ENCODE data around the gene PDE6B. TPM values are rescaled to one million over a fixed set of nuclear protein-coding genes. Genes with fewer than 3 reads are reported as not detected.

Gene PDE6B
- not detected in 2 replicates for total RNA-seq (2014; rRNA removed; shearing (Covaris generic))

DNA sequence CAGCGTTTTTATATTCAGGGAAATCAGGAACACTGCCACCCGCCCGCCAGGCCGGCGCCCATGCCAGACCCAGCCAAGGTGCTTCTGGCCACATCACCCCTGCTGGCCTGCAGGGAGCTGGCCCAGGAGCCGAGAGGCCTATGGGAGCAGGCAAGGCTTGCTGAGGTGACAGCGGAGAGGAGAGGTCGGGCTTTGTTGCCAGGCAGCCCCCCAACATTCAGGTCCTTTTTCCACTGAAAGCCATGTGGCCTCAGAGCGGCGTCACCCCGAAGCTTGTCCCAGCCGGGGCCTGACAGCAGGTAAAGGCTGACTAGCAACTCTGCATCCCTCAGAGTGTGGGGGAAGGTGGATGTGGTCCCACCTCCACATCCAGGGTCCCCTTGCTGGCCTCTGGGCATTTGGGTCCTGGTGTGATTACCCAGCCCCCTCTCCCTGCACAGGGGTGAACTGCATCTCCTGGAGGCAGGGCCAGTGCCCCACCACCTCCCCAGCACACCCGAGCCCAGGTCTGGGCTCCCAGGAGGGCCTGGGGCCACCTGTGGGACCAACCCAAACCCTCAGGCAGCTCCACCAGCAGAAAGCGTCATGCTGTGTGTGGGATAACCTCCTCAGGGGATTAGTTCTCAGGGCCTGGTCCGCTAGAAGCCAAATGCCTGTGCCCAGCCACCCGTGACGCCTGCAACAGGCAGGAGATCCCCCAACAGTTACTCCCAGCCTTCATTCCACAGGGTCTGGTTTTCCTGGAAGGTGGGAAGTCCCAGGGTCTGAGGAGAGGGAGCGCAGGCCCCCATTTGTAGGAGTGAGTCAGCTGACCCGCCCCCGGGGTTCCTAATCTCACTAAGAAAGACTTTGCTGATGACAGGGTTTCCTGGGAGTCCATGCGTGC, at the start of gene PDE6B:
PDE6B (plus strand) TSS at position 869 of the 886 bp plus-strand sequence. CDS start 54 bp downstream, outside the sequence.
- no peak within 1 kb of the TSS for H3K27ac ChIP-seq
- DNase-seq (ENCODE audit: low read depth in 1 of 2, low spot score in 2 of 2) = no peak
- no peaks in the 10 kb centered on the region for H3K36me3 ChIP-seq
- H3K4me1 ChIP-seq (replicated peaks) = no peaks in the 10 kb centered on the region
- H3K27me3 ChIP-seq (replicated peaks) = no peaks in the 10 kb centered on the region
- H3K9me3 ChIP-seq (replicated peaks) = no peaks in the 10 kb centered on the region
- no peak within 1 kb of the TSS for H3K4me3 ChIP-seq

- Histone ChIP-seq H3K4me1 (replicated peaks) (no peaks in the 10 kb centered on the region), H3K9me3 (replicated peaks) (no peaks in the 10 kb centered on the region), H3K27me3 (replicated peaks) (no peaks in the 10 kb centered on the region), H3K36me3 (no peaks in the 10 kb centered on the region), H3K27ac (no peak within 1 kb of the TSS), H3K4me3 (no peak within 1 kb of the TSS)
- no peak for DNase-seq (ENCODE audit: low read depth in 1 of 2, low spot score in 2 of 2)
Observed at GRCh38 chr4:576245-576821, 49.0 kb upstream of the PDE6B start, which contains the start of gene TMEM271. TSS of gene TMEM271 (minus strand) at chr4:576295. CDS start at chr4:576062, 233 bp downstream.

DNA sequence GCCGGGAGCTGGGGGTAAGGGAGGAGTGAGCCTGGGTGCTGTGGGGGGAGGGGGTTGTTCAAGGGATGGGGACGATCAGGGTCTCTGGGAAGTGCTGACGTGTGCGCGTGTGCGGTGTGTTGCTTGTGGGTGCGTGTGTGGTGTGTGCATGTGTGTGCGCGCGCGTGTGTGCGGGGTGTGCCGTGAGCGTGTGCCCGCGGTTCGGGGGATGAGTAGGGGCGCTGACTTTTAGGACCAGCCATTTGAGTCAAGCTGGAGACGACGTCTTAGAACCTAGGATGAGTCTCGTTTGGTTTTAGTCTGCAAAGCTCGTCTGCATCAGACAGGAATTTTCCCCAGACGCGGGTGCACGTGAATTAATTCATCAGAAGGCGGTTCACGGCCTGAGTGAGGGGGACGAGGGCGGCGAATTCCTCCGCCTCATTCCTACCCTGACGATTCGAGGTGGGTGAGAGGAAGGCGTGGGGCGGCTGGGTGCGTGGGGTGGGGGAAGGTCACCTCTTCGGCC, 48.3 kb upstream of the PDE6B start:
- Histone ChIP-seq H3K4me1 (replicated peaks) (no peaks in the 10 kb centered on the region), H3K36me3 (no peaks in the 10 kb centered on the region), H3K4me3 (no peak overlapping the region), H3K27ac (no peak overlapping the region), H3K27me3 (replicated peaks) (no peaks in the 10 kb centered on the region), H3K9me3 (replicated peaks) (no peaks in the 10 kb centered on the region)
- DNase-seq (ENCODE audit: low read depth in 1 of 2, low spot score in 2 of 2) = no peak

DNA sequence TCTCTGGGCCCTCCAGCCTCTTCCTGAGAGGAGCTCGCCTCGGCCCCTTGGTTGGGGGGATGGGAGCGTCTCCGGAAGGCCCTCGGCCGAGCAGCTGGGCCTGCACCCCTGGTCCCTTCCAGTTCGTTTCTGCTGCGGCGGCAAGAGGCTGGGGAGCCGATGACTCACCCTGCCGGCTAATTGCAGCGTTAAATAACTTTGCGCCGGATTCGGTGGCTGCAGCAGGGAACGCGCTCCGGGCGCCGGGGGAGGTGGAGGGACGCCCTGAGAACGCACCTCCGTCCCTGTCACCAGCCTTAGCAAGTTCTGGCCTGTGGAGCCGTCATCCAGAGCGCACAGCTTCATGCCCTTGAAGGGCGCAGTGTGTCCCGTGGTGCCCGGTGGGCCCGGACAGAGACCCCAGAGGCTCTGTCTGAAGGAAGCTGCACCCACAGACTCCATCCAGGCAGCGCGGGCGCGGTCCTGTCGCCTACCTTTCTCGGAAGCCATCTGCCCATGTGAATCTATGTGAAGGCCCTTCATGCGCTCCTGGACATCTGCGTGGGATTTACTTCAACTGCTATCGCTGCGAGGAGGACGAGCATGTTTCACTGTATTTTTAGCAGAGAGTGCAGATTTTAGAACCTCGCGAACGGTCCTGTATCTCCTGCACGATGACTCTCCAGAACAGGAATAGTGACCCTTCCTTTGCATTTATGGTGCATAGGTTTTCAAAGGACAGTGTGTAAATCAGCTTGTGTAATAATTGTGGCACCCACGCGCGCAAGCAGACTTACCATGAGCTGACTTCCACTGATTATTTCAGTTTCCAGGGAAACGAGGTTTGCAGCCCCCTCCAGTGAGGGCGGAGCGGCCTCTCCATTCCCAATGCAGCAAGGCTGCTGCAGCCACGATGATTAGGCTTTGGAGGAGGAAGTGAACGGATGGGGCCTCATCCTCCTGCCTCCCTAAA, 47.6 kb upstream of the PDE6B start:
- DNase-seq (ENCODE audit: low read depth in 1 of 2, low spot score in 2 of 2) = no peak
- Histone ChIP-seq H3K4me1 (replicated peaks) (no peaks in the 10 kb centered on the region), H3K36me3 (no peaks in the 10 kb centered on the region), H3K4me3 (no peak overlapping the region), H3K27ac (no peak overlapping the region), H3K9me3 (replicated peaks) (no peaks in the 10 kb centered on the region), H3K27me3 (replicated peaks) (no peaks in the 10 kb centered on the region)

DNA sequence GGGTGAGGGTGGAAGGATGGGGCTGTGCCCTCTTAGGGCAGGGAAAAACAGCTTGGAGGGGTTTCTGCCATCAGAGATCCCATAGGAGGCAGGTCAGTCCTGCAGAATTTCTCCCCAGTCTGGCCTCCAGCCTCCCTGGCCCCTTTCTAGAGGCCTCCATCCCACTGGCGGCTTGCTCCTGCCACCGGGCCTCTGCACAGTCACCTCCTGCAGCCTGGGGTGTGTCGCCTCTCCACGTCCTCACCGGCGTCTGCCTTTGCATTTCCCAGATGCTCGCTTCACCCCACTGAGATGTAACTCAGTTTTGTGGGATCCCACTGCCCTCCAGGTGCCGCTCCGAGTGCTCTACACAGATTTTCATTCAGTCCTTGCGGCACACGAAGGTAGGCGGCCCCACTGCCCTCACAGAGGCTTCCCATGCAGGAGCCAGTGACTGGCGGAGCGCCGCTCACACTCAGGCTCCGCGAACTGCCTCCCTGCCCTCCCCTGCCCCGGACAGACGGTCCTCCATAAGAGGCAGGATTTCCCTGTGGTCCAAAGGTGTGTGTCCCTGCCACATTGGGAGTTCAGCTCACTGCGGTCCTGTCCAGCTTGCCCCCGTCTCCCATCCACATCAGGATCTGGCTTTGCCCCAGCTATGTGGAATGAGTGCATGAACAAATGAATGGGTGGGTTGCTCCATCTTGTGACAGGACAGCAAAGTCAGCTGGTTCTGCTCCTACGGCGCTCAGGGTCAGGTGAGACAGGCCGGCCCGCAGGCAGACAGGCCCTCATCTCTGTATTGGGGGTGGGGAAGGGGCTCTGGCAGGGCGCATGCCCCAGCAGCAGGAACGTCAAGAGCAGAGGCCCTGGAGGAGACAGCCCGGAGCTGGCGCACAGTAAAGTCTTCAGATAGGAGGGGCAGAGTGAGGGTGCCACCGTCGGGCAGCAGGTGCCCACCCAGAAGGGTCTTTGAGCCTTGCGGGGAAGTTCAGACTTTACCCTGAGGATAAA, 46.6 kb upstream of the PDE6B start:
- no peak for DNase-seq (ENCODE audit: low read depth in 1 of 2, low spot score in 2 of 2)
- no peaks in the 10 kb centered on the region for H3K27me3 ChIP-seq (replicated peaks)
- H3K9me3 ChIP-seq (replicated peaks) = no peaks in the 10 kb centered on the region
- H3K27ac ChIP-seq = no peak overlapping the region
- no peak overlapping the region for H3K4me3 ChIP-seq
- no peaks in the 10 kb centered on the region for H3K4me1 ChIP-seq (replicated peaks)
- no peaks in the 10 kb centered on the region for H3K36me3 ChIP-seq

- no peaks in the 10 kb centered on the region for H3K9me3 ChIP-seq (replicated peaks)
- no peak overlapping the region for H3K27ac ChIP-seq
- no peaks in the 10 kb centered on the region for H3K27me3 ChIP-seq (replicated peaks)
- DNase-seq (ENCODE audit: low read depth in 1 of 2, low spot score in 2 of 2) = no peak
- no peaks in the 10 kb centered on the region for H3K36me3 ChIP-seq
- H3K4me3 ChIP-seq = no peak overlapping the region
- H3K4me1 ChIP-seq (replicated peaks) = no peaks in the 10 kb centered on the region
Observed at GRCh38 chr4:579543-580175, 45.7 kb upstream of the PDE6B start.

DNA sequence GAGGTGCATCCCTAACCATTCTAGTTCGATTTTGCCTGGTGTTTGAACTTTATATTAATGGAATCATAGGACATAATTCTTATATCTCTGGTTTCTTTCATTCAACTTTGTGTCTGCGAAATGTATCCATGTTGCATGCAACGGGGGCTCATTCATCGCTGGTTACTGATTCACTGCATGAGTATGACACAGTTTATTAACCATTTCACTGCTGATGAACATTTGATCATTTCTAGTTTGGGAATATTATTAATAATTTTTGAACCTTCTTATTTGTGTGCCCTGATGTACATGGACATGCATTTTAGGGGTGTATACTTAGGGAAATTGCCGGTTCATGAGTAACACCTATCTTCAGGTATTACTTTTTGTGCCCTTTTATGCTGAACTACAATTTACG, 44.2 kb upstream of the PDE6B start:
- Histone ChIP-seq H3K4me3 (no peak overlapping the region), H3K4me1 (replicated peaks) (no peaks in the 10 kb centered on the region), H3K27ac (no peak overlapping the region), H3K9me3 (replicated peaks) (no peaks in the 10 kb centered on the region), H3K36me3 (no peaks in the 10 kb centered on the region), H3K27me3 (replicated peaks) (no peaks in the 10 kb centered on the region)
- DNase-seq (ENCODE audit: low read depth in 1 of 2, low spot score in 2 of 2) = no peak

DNA sequence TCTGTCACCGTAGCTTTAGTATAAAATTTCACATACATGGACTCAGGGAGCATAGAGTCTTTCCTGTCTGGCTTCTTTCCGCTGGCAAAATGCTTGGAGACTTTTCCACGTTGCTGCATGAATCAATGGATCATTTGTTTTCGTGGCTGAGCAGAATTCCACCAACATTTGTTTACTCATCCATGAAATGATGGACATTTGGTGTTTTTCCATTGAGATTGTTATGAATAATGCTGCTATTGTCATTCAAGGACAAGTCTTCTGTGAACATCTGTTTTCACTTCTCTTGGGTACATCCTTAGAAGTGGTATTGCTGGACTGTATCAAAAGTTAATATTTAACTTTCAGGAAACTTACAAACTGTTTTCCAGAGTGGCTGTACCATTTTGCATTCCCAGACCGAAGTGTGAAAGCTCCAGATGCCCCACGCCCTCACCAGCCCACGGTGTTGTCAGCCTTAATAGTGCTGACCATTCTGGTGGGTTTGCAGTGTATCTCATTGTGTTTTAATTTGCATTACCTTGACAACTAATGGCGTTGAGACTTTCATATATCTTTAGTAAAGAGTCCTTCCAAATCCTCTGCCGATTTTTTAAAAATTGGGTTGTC, 43.5 kb upstream of the PDE6B start:
- H3K36me3 ChIP-seq = no peaks in the 10 kb centered on the region
- no peaks in the 10 kb centered on the region for H3K4me1 ChIP-seq (replicated peaks)
- H3K27ac ChIP-seq = no peak overlapping the region
- no peaks in the 10 kb centered on the region for H3K9me3 ChIP-seq (replicated peaks)
- H3K27me3 ChIP-seq (replicated peaks) = no peaks in the 10 kb centered on the region
- no peak overlapping the region for H3K4me3 ChIP-seq
- no peak for DNase-seq (ENCODE audit: low read depth in 1 of 2, low spot score in 2 of 2)

DNA sequence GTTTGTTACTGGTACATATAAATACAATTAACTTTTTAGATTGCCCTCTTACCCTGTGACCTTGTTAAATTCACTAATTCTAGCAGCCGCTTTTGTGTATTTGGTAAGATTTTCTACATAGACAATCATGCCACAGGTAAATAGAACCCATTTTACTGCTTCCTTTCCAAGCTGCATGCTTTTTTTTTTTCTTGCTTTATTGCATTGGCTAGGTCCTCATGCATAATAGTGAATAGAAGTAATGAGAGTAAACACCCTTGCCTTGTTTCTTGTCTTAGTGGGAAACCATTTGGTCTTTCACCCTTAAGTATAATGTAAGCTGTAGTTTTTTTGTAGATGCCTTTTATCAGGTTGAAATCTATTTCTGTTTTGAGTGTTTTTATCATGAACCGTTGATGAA, 41.6 kb upstream of the PDE6B start:
- Histone ChIP-seq H3K36me3 (no peaks in the 10 kb centered on the region), H3K27ac (no peak overlapping the region), H3K4me1 (replicated peaks) (no peaks in the 10 kb centered on the region), H3K4me3 (no peak overlapping the region), H3K27me3 (replicated peaks) (no peaks in the 10 kb centered on the region), H3K9me3 (replicated peaks) (no peaks in the 10 kb centered on the region)
- no peak for DNase-seq (ENCODE audit: low read depth in 1 of 2, low spot score in 2 of 2)

DNA sequence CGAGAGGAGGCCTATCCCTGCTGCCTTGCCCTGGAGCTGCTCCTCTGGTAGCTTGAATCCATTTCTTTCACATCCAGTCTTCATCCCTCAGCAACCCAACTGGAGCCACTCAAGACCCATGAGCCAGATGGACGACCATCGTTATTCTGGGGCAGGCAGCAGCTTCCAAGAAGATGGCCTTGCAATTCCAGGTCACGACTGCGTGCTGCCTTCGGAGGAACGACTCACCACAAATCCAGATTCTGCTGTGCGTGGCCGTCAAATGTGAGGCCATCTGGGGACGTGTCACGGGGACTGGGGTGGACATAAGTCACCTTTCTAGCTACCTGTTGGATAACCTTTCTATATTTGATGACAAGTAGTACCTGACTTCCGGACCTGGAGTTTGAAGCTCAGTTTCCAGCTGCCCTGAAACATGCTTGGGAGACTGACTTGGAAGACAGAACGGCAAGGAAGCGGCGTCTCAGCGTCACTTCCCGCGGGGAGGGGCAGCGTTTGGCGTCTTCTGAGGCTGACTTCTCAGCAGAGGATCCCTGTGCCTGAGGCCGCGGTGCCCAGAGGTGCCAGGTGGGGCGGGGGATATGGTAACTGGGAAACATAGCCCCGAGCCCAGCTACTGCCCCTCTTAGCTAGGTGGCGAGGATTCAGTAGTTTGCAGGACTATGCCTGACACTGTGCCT, 37.6 kb upstream of the PDE6B start:
- Histone ChIP-seq H3K36me3 (no peaks in the 10 kb centered on the region), H3K27ac (no peak overlapping the region), H3K4me3 (no peak overlapping the region), H3K27me3 (replicated peaks) (no peaks in the 10 kb centered on the region), H3K9me3 (replicated peaks) (no peaks in the 10 kb centered on the region), H3K4me1 (replicated peaks) (no peaks in the 10 kb centered on the region)
- no peak for DNase-seq (ENCODE audit: low read depth in 1 of 2, low spot score in 2 of 2)

DNA sequence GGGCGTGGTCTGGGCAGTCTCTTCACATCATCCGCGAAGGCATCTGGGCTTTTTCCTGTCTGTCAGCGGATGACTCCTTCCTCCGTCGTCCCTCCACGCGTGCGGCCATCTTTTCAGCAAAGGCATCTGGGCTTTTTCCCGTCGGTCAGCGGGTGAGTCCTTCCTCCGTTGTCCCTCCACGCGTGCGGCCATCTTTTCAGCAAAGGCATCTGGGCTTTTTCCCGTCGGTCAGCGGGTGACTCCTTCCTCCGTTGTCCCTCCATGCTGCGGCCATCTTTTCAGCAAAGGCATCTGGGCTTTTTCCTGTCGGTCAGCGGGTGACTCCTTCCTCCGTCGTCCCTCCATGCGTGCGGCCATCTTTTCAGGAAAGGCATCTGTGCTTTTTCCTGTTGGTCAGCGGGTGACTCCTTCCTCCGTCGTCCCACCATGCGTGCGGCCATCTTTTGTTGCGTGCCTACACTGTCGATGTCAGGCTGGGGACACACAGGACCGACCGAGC, 37.0 kb upstream of the PDE6B start:
- Histone ChIP-seq H3K27ac (no peak overlapping the region), H3K36me3 (no peaks in the 10 kb centered on the region), H3K4me3 (no peak overlapping the region), H3K9me3 (replicated peaks) (no peaks in the 10 kb centered on the region), H3K27me3 (replicated peaks) (no peaks in the 10 kb centered on the region), H3K4me1 (replicated peaks) (no peaks in the 10 kb centered on the region)
- DNase-seq (ENCODE audit: low read depth in 1 of 2, low spot score in 2 of 2) = no peak

Measured in SJSA1 (cell line).